ENCODE measurements around the gene PYGO1.

The PYGO1 gene

GRCh38 chr15:55564347-55565145 is 23.6 kb downstream of the PYGO1 start:
- H2BK120ac ChIP-seq (ENCODE audit: low read depth, low read length): no peak overlapping the region
- H3K79me2 ChIP-seq (ENCODE audit: control insufficient read depth, insufficient read depth, low read length): no peaks in the 10 kb centered on the region
- no peak overlapping the region for H3K4me3 ChIP-seq (ENCODE audit: low read length)
- peak; percentile 82 for DNase-seq
- H3K36me3 ChIP-seq (ENCODE audit: control insufficient read depth, insufficient read depth, low read length): no peaks in the 10 kb centered on the region
- H3K4me2 ChIP-seq (ENCODE audit: low read length): no peak overlapping the region
- H3K23ac ChIP-seq (ENCODE audit: low read length): no peak overlapping the region
- H3K56ac ChIP-seq (ENCODE audit: low read length): no peak overlapping the region
- H3K79me1 ChIP-seq (ENCODE audit: low read length): no peaks in the 10 kb centered on the region
- no peak overlapping the region for H3K27ac ChIP-seq (ENCODE audit: low read depth, low read length)
- H4K8ac ChIP-seq (ENCODE audit: low read depth, low read length): no peak overlapping the region
- no peak overlapping the region for H3K18ac ChIP-seq (ENCODE audit: low read length)
- peaks cover 2% of the 10 kb centered on the region for H3K4me1 ChIP-seq (ENCODE audit: control insufficient read depth, low read depth, low read length)
- no peak overlapping the region for H3K4ac ChIP-seq (ENCODE audit: low read depth, low read length)
- no peak overlapping the region for H2BK15ac ChIP-seq (replicated peaks; ENCODE audit: low read depth)
- no peak overlapping the region for H2BK5ac ChIP-seq (ENCODE audit: low read length)
- no peak overlapping the region for H4K5ac ChIP-seq (ENCODE audit: low read length)
- H3K27me3 ChIP-seq (ENCODE audit: insufficient read depth, low read length, poor library complexity): no peaks in the 10 kb centered on the region
- H2AK5ac ChIP-seq (ENCODE audit: low read length): no peak overlapping the region
- WGBS (ENCODE audit: extremely low coverage, insufficient coverage, low lambda C conversion rate): no CpG with 5 or more reads among the region's 2 CpGs
- H3K9ac ChIP-seq (ENCODE audit: low read length): no peak overlapping the region

GRCh38 chr15:55562601-55563000 is 25.5 kb downstream of the PYGO1 start:
- no peak overlapping the region for H3K4ac ChIP-seq (ENCODE audit: low read depth, low read length)
- H3K18ac ChIP-seq (ENCODE audit: low read length): no peak overlapping the region
- peaks cover 2% of the 10 kb centered on the region for H3K4me1 ChIP-seq (ENCODE audit: control insufficient read depth, low read depth, low read length)
- H3K56ac ChIP-seq (ENCODE audit: low read length): no peak overlapping the region
- no peaks in the 10 kb centered on the region for H3K27me3 ChIP-seq (ENCODE audit: insufficient read depth, low read length, poor library complexity)
- H3K79me2 ChIP-seq (ENCODE audit: control insufficient read depth, insufficient read depth, low read length): no peaks in the 10 kb centered on the region
- no peak overlapping the region for H3K23ac ChIP-seq (ENCODE audit: low read length)
- H4K5ac ChIP-seq (ENCODE audit: low read length): no peak overlapping the region
- no peak overlapping the region for H3K27ac ChIP-seq (ENCODE audit: low read depth, low read length)
- H3K9ac ChIP-seq (ENCODE audit: low read length): no peak overlapping the region
- H3K36me3 ChIP-seq (ENCODE audit: control insufficient read depth, insufficient read depth, low read length): no peaks in the 10 kb centered on the region
- H4K8ac ChIP-seq (ENCODE audit: low read depth, low read length): no peak overlapping the region
- WGBS (ENCODE audit: extremely low coverage, insufficient coverage, low lambda C conversion rate): no CpG with 5 or more reads among the region's 3 CpGs
- H3K4me3 ChIP-seq (ENCODE audit: low read length): no peak overlapping the region
- no peak overlapping the region for H2AK5ac ChIP-seq (ENCODE audit: low read length)
- no peak overlapping the region for H2BK120ac ChIP-seq (ENCODE audit: low read depth, low read length)
- no peak overlapping the region for H2BK15ac ChIP-seq (replicated peaks; ENCODE audit: low read depth)
- no peak overlapping the region for H3K4me2 ChIP-seq (ENCODE audit: low read length)
- no peak overlapping the region for H2BK5ac ChIP-seq (ENCODE audit: low read length)
- DNase-seq: no peak
- H3K79me1 ChIP-seq (ENCODE audit: low read length): no peaks in the 10 kb centered on the region

DNA sequence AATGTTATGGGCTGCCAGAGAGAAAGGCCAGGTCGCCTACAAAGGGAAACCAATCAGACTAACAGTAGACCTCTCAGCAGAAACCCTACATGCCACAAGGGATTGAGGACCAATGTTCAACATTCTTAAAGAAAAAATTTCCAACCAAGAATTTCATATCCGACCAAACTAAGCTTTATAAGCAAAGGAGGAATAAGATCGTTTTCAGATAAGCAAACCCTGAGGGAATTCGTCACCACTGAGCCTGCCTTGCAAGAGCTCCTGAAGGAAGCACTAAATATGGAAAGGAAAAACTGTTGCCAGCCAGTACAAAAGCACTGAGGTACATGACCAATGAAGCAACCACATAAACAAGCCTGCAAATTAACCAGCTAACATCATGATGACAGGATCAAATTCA is 33.1 kb downstream of the PYGO1 start:
- Histone ChIP-seq H3K23ac (ENCODE audit: low read length) (no peak overlapping the region), H3K79me2 (ENCODE audit: control insufficient read depth, insufficient read depth, low read length) (no peaks in the 10 kb centered on the region), H3K79me1 (ENCODE audit: low read length) (no peaks in the 10 kb centered on the region), H3K18ac (ENCODE audit: low read length) (no peak overlapping the region), H3K9ac (ENCODE audit: low read length) (no peak overlapping the region), H3K4me1 (ENCODE audit: control insufficient read depth, low read depth, low read length) (no peaks in the 10 kb centered on the region), H3K4me3 (ENCODE audit: low read length) (no peak overlapping the region), H3K27ac (ENCODE audit: low read depth, low read length) (no peak overlapping the region), H3K56ac (ENCODE audit: low read length) (no peak overlapping the region), H3K4me2 (ENCODE audit: low read length) (no peak overlapping the region), H3K27me3 (ENCODE audit: insufficient read depth, low read length, poor library complexity) (no peaks in the 10 kb centered on the region), H4K5ac (ENCODE audit: low read length) (no peak overlapping the region), H2AK5ac (ENCODE audit: low read length) (no peak overlapping the region), H2BK5ac (ENCODE audit: low read length) (no peak overlapping the region), H2BK120ac (ENCODE audit: low read depth, low read length) (no peak overlapping the region), H2BK15ac (replicated peaks; ENCODE audit: low read depth) (no peak overlapping the region), H3K4ac (ENCODE audit: low read depth, low read length) (no peak overlapping the region), H4K8ac (ENCODE audit: low read depth, low read length) (no peak overlapping the region), H3K36me3 (ENCODE audit: control insufficient read depth, insufficient read depth, low read length) (no peaks in the 10 kb centered on the region)
- peak; percentile 15 for DNase-seq
- no CpG with 5 or more reads among the region's 4 CpGs for WGBS (ENCODE audit: extremely low coverage, insufficient coverage, low lambda C conversion rate)

GRCh38 chr15:55552926-55553325 is 35.2 kb downstream of the PYGO1 start:
- no peaks in the 10 kb centered on the region for H3K27me3 ChIP-seq (ENCODE audit: insufficient read depth, low read length, poor library complexity)
- no CpG with 5 or more reads among the region's 2 CpGs for WGBS (ENCODE audit: extremely low coverage, insufficient coverage, low lambda C conversion rate)
- no peak overlapping the region for H2AK5ac ChIP-seq (ENCODE audit: low read length)
- H2BK15ac ChIP-seq (replicated peaks; ENCODE audit: low read depth): no peak overlapping the region
- H3K36me3 ChIP-seq (ENCODE audit: control insufficient read depth, insufficient read depth, low read length): no peaks in the 10 kb centered on the region
- H4K5ac ChIP-seq (ENCODE audit: low read length): no peak overlapping the region
- H2BK5ac ChIP-seq (ENCODE audit: low read length): no peak overlapping the region
- no peaks in the 10 kb centered on the region for H3K4me1 ChIP-seq (ENCODE audit: control insufficient read depth, low read depth, low read length)
- no peak overlapping the region for H3K4me3 ChIP-seq (ENCODE audit: low read length)
- H3K27ac ChIP-seq (ENCODE audit: low read depth, low read length): no peak overlapping the region
- H3K9ac ChIP-seq (ENCODE audit: low read length): no peak overlapping the region
- no peak overlapping the region for H3K56ac ChIP-seq (ENCODE audit: low read length)
- no peaks in the 10 kb centered on the region for H3K79me2 ChIP-seq (ENCODE audit: control insufficient read depth, insufficient read depth, low read length)
- no peak overlapping the region for H3K4ac ChIP-seq (ENCODE audit: low read depth, low read length)
- H2BK120ac ChIP-seq (ENCODE audit: low read depth, low read length): no peak overlapping the region
- no peak overlapping the region for H4K8ac ChIP-seq (ENCODE audit: low read depth, low read length)
- no peak overlapping the region for H3K4me2 ChIP-seq (ENCODE audit: low read length)
- no peak overlapping the region for H3K18ac ChIP-seq (ENCODE audit: low read length)
- H3K23ac ChIP-seq (ENCODE audit: low read length): no peak overlapping the region
- no peaks in the 10 kb centered on the region for H3K79me1 ChIP-seq (ENCODE audit: low read length)
- DNase-seq: peak; percentile 67

GRCh38 chr15:55552451-55552850 is 35.7 kb downstream of the PYGO1 start:
- Histone ChIP-seq H3K79me2 (ENCODE audit: control insufficient read depth, insufficient read depth, low read length) (no peaks in the 10 kb centered on the region), H3K4me3 (ENCODE audit: low read length) (no peak overlapping the region), H4K5ac (ENCODE audit: low read length) (no peak overlapping the region), H3K36me3 (ENCODE audit: control insufficient read depth, insufficient read depth, low read length) (no peaks in the 10 kb centered on the region), H3K27ac (ENCODE audit: low read depth, low read length) (no peak overlapping the region), H3K4me1 (ENCODE audit: control insufficient read depth, low read depth, low read length) (no peaks in the 10 kb centered on the region), H3K27me3 (ENCODE audit: insufficient read depth, low read length, poor library complexity) (no peaks in the 10 kb centered on the region), H2BK15ac (replicated peaks; ENCODE audit: low read depth) (no peak overlapping the region), H2AK5ac (ENCODE audit: low read length) (no peak overlapping the region), H3K4me2 (ENCODE audit: low read length) (no peak overlapping the region), H2BK5ac (ENCODE audit: low read length) (no peak overlapping the region), H3K18ac (ENCODE audit: low read length) (no peak overlapping the region), H3K23ac (ENCODE audit: low read length) (no peak overlapping the region), H4K8ac (ENCODE audit: low read depth, low read length) (no peak overlapping the region), H3K9ac (ENCODE audit: low read length) (no peak overlapping the region), H3K4ac (ENCODE audit: low read depth, low read length) (no peak overlapping the region), H3K56ac (ENCODE audit: low read length) (no peak overlapping the region), H2BK120ac (ENCODE audit: low read depth, low read length) (no peak overlapping the region), H3K79me1 (ENCODE audit: low read length) (no peaks in the 10 kb centered on the region)
- no peak for DNase-seq
- WGBS (ENCODE audit: extremely low coverage, insufficient coverage, low lambda C conversion rate): no CpG with 5 or more reads among the region's 5 CpGs

GRCh38 chr15:55549305-55549704 is 38.8 kb downstream of the PYGO1 start:
- Histone ChIP-seq H3K4me3 (ENCODE audit: low read length) (no peak overlapping the region), H4K8ac (ENCODE audit: low read depth, low read length) (no peak overlapping the region), H3K4me1 (ENCODE audit: control insufficient read depth, low read depth, low read length) (no peaks in the 10 kb centered on the region), H3K79me1 (ENCODE audit: low read length) (no peaks in the 10 kb centered on the region), H3K23ac (ENCODE audit: low read length) (no peak overlapping the region), H3K56ac (ENCODE audit: low read length) (no peak overlapping the region), H3K4me2 (ENCODE audit: low read length) (no peak overlapping the region), H2BK15ac (replicated peaks; ENCODE audit: low read depth) (no peak overlapping the region), H3K27me3 (ENCODE audit: insufficient read depth, low read length, poor library complexity) (no peaks in the 10 kb centered on the region), H3K9ac (ENCODE audit: low read length) (no peak overlapping the region), H3K4ac (ENCODE audit: low read depth, low read length) (no peak overlapping the region), H2AK5ac (ENCODE audit: low read length) (no peak overlapping the region), H3K79me2 (ENCODE audit: control insufficient read depth, insufficient read depth, low read length) (no peaks in the 10 kb centered on the region), H3K36me3 (ENCODE audit: control insufficient read depth, insufficient read depth, low read length) (no peaks in the 10 kb centered on the region), H3K18ac (ENCODE audit: low read length) (no peak overlapping the region), H3K27ac (ENCODE audit: low read depth, low read length) (no peak overlapping the region), H4K5ac (ENCODE audit: low read length) (no peak overlapping the region), H2BK5ac (ENCODE audit: low read length) (no peak overlapping the region), H2BK120ac (ENCODE audit: low read depth, low read length) (no peak overlapping the region)
- WGBS (ENCODE audit: extremely low coverage, insufficient coverage, low lambda C conversion rate): no CpG with 5 or more reads among the region's 1 CpG
- DNase-seq: no peak
